SK-N-SH treated with all-trans-retinoic acid at 6 μM for 48 hours (cell line): Measurements from ENCODE around the gene SLC22A4.

Experiments
- ATAC-seq: fragments of 200-7000 bp; cut with Tn5 transposase; 3 replicates; pipeline ENCODE4 v1.9.1; 2020; ENCODE audit warnings: mild to moderate bottlenecking, moderate library complexity
- ARNTL ChIP-seq: fragments of 450-650 bp; formaldehyde crosslinking; IDR thresholded peaks from 2 replicates; pipeline ENCODE4 v1.5.0; 2020; ENCODE audit warnings: low read depth, mild to moderate bottlenecking, moderate library complexity, borderline replicate concordance
- BACH2 ChIP-seq: fragments of 250-450 bp; sonication (Bioruptor Pico); IDR thresholded peaks from 2 replicates; pipeline ENCODE4 v1.9.0; 2021; ENCODE audit warnings: mild to moderate bottlenecking, borderline replicate concordance
- CREB5 ChIP-seq: fragments of 250-450 bp; sonication (Bioruptor Pico); IDR thresholded peaks from 2 replicates; pipeline ENCODE4 v1.5.1; 2020; ENCODE audit warnings: low read depth, mild to moderate bottlenecking, moderate library complexity
- CSDC2 ChIP-seq: fragments of 250-450 bp; sonication (Bioruptor Pico); IDR thresholded peaks from 2 replicates; pipeline ENCODE4 v1.5.0; 2020; ENCODE audit warnings: mild to moderate bottlenecking, moderate library complexity
- ESRRG ChIP-seq: fragments of 250-450 bp; sonication (Bioruptor Pico); IDR thresholded peaks from 2 replicates; pipeline ENCODE4 v1.6.1; 2021; ENCODE audit warnings: mild to moderate bottlenecking
- GLIS3 ChIP-seq: fragments of 250-450 bp; sonication (Bioruptor Pico); IDR thresholded peaks from 2 replicates; pipeline ENCODE4 v1.5.0; 2020; ENCODE audit warnings: mild to moderate bottlenecking, moderate library complexity
- ISL1 ChIP-seq: fragments of 250-450 bp; sonication (Bioruptor Pico); IDR thresholded peaks from 2 replicates; pipeline ENCODE4 v2.1.2; 2022; ENCODE audit warnings: mild to moderate bottlenecking, moderate library complexity
- OSR1 ChIP-seq: fragments of 250-450 bp; sonication (Bioruptor Pico); IDR thresholded peaks from 2 replicates; pipeline ENCODE4 v1.8.0; 2022; ENCODE audit warnings: moderate library complexity, mild to moderate bottlenecking, inconsistent platforms
- PATZ1 ChIP-seq: fragments of 250-450 bp; sonication (Bioruptor Pico); IDR thresholded peaks from 2 replicates; pipeline ENCODE4 v1.8.0; 2020; ENCODE audit warnings: mild to moderate bottlenecking, moderate library complexity, borderline replicate concordance
- PPARA ChIP-seq: fragments of 250-450 bp; sonication (Bioruptor Pico); IDR thresholded peaks from 2 replicates; pipeline ENCODE4 v1.5.0; 2020; ENCODE audit warnings: mild to moderate bottlenecking, borderline replicate concordance
- RARB ChIP-seq: fragments of 250-450 bp; sonication (Bioruptor Pico); IDR thresholded peaks from 2 replicates; pipeline ENCODE4 v1.8.0; 2021; ENCODE audit warnings: mild to moderate bottlenecking, moderate library complexity
- SNAI2 ChIP-seq: fragments of 250-450 bp; sonication (Bioruptor Pico); IDR thresholded peaks from 2 replicates; pipeline ENCODE4 v1.5.0; 2020; ENCODE audit warnings: mild to moderate bottlenecking, moderate library complexity
- TCF4 ChIP-seq: fragments of 250-450 bp; sonication (Bioruptor Pico); IDR thresholded peaks from 2 replicates; pipeline ENCODE4 v1.8.0; 2021; ENCODE audit warnings: mild to moderate bottlenecking, moderate library complexity, borderline replicate concordance
- TOX ChIP-seq: fragments of 250-450 bp; sonication (Bioruptor Pico); IDR thresholded peaks from 2 replicates; pipeline ENCODE4 v1.8.0; 2021; ENCODE audit warnings: mild to moderate bottlenecking, moderate library complexity, borderline replicate concordance
- TSHZ2 ChIP-seq: fragments of 250-450 bp; sonication (Bioruptor Pico); IDR thresholded peaks from 2 replicates; pipeline ENCODE4 v1.5.0; 2020; ENCODE audit warnings: mild to moderate bottlenecking, moderate library complexity
- ZC3H10 ChIP-seq: fragments of 250-450 bp; sonication (Bioruptor Pico); IDR thresholded peaks from 2 replicates; pipeline ENCODE4 v1.5.1; 2021; ENCODE audit warnings: mild to moderate bottlenecking, moderate library complexity
- ZFP3 ChIP-seq: fragments of 250-450 bp; sonication (Bioruptor Pico); IDR thresholded peaks from 2 replicates; pipeline ENCODE4 v1.5.0; 2020; ENCODE audit warnings: mild to moderate bottlenecking, moderate library complexity
- ZFP30 ChIP-seq: fragments of 450-650 bp; formaldehyde crosslinking; IDR thresholded peaks from 2 replicates; pipeline ENCODE4 v1.5.0; 2022; ENCODE audit warnings: mild to moderate bottlenecking, moderate library complexity
- ZNF565 ChIP-seq: fragments of 450-650 bp; formaldehyde crosslinking; conservative IDR thresholded peaks from 2 replicates; pipeline ENCODE4 v1.5.0; 2020; ENCODE audit warnings: low read depth, mild to moderate bottlenecking, moderate library complexity
- ZNF70 ChIP-seq: fragments of 450-650 bp; formaldehyde crosslinking; IDR thresholded peaks from 2 replicates; pipeline ENCODE4 v1.5.0; 2020; ENCODE audit warnings: mild to moderate bottlenecking, moderate library complexity
- ZNF8 ChIP-seq: fragments of 450-650 bp; formaldehyde crosslinking; IDR thresholded peaks from 2 replicates; pipeline ENCODE4 v1.5.0; 2020; ENCODE audit warnings: mild to moderate bottlenecking, moderate library complexity
- TF ChIP-seq, protein P1 (sequence below): fragments of 250-450 bp; sonication (Bioruptor Pico); IDR thresholded peaks from 2 replicates; pipeline ENCODE4 v1.8.0; 2021; ENCODE audit warnings: low read depth, mild to moderate bottlenecking, moderate library complexity, borderline replicate concordance
- TF ChIP-seq, protein P2 (sequence below): fragments of 250-450 bp; sonication (Bioruptor Pico); IDR thresholded peaks from 2 replicates; pipeline ENCODE4 v1.5.1; 2021; ENCODE audit warnings: mild to moderate bottlenecking, moderate library complexity

The SLC22A4 gene

DNA sequence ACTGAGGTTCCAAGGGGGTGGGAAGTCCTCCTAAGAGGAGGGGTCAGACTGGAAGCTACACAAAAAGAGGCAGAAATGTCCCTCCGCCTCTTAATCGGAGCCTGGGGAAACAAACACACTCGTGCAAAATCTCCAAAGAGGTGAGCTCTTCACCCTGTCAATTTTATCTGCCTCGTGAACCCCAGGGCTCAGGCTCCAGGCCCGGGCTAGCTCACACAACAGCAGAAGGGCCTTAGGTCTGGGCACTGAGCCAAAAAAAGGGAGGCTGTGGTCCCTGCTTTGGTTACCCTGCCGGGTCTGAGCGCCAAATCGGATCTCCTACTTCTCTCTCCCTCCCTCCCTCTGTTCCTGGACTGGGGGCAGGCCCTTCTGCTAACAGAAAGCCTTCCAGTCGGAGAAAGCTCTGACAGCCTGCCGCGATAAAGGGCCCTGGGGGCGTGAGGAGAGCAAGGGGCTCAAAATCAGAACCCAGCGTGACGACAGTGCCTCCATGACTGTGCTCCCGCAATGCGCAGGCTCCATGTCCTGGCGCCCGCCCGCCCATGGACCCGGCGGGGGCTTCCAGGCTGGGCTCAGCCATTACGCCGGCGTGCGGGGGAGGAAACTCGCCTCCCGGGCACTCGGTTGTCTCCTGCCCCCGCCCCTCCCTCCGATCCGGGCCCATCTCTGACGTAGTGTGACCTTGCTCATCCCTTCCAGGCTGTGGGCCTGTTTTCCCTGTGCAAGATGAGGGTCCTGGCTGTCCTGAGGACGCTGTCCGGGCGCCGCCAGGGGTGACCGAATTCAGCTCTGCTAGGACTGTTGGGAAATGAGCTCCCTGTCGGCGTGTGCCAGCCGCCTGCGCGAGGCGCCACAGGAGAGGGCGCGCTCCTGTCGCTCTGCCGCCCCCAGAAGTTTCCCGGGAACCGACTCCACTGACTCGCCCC is 865 bp upstream of the SLC22A4 start:
- TF ChIP-seq, protein P1, sequence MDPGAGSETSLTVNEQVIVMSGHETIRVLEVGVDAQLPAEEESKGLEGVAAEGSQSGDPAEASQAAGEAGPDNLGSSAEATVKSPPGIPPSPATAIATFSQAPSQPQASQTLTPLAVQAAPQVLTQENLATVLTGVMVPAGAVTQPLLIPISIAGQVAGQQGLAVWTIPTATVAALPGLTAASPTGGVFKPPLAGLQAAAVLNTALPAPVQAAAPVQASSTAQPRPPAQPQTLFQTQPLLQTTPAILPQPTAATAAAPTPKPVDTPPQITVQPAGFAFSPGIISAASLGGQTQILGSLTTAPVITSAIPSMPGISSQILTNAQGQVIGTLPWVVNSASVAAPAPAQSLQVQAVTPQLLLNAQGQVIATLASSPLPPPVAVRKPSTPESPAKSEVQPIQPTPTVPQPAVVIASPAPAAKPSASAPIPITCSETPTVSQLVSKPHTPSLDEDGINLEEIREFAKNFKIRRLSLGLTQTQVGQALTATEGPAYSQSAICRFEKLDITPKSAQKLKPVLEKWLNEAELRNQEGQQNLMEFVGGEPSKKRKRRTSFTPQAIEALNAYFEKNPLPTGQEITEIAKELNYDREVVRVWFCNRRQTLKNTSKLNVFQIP (CRISPR knock-in tag): no peak
- TF ChIP-seq ISL1 (CRISPR knock-in tag): no peak
- TF ChIP-seq, protein P2, sequence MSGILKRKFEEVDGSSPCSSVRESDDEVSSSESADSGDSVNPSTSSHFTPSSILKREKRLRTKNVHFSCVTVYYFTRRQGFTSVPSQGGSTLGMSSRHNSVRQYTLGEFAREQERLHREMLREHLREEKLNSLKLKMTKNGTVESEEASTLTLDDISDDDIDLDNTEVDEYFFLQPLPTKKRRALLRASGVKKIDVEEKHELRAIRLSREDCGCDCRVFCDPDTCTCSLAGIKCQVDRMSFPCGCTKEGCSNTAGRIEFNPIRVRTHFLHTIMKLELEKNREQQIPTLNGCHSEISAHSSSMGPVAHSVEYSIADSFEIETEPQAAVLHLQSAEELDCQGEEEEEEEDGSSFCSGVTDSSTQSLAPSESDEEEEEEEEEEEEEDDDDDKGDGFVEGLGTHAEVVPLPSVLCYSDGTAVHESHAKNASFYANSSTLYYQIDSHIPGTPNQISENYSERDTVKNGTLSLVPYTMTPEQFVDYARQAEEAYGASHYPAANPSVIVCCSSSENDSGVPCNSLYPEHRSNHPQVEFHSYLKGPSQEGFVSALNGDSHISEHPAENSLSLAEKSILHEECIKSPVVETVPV (CRISPR knock-in tag): peak; percentile 36
- TF ChIP-seq TCF4: no peak
- TF ChIP-seq RARB (CRISPR knock-in tag): peak; percentile 37; the same call in 1 of the 2 replicates
- TF ChIP-seq ZFP3: 0 out of 2 replicates have a peak, but pooled peaks have one; percentile 52
- no peak for TF ChIP-seq PPARA
- peak; percentile 77 for TF ChIP-seq PATZ1
- TF ChIP-seq ZNF70 (CRISPR knock-in tag): no peak
- no peak for TF ChIP-seq ZC3H10
- TF ChIP-seq GLIS3: no peak; the same call in 1 of the 2 replicates
- no peak for TF ChIP-seq ARNTL
- no peak for TF ChIP-seq OSR1 (CRISPR knock-in tag)
- TF ChIP-seq ZNF8: peak; percentile 31; the same call in 1 of the 2 replicates
- no peak for TF ChIP-seq TSHZ2 (CRISPR knock-in tag)
- no peak for TF ChIP-seq TOX
- no peak for TF ChIP-seq ZNF565
- TF ChIP-seq ZFP30: no peak
- no peak for TF ChIP-seq CSDC2
- TF ChIP-seq ESRRG (CRISPR knock-in tag): no peak
- no peak for TF ChIP-seq CREB5 (CRISPR knock-in tag)
- TF ChIP-seq SNAI2 (CRISPR knock-in tag): no peak
- TF ChIP-seq BACH2 (CRISPR knock-in tag): no peak
- peak; percentile 71 for ATAC-seq

DNA sequence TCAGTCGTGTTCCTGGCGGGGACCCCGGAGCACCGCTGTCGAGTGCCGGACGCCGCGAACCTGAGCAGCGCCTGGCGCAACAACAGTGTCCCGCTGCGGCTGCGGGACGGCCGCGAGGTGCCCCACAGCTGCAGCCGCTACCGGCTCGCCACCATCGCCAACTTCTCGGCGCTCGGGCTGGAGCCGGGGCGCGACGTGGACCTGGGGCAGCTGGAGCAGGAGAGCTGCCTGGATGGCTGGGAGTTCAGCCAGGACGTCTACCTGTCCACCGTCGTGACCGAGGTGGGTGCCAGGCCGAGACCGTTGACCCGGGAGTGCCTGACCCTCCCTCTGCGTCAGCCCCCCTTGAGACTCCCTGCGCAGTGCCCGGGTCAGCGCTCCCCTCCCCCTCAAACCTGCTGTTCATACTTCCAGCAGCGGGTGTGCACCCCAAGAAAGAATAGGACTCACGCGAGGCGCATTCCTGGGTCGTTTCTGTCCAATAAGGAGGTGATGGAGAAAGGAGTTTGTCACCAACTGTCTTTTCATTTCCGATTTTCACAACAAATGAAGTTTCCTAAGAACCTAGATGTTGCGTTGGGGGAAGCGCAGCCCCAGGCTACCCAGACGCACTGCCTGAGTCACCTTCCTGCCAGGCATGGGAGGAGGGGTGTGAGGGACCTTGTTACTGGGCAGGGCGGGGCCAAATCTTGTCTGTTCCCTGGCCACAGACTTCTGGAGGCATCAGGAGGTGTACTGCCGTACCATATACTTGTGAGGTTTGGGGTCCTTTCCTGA is 722 bp downstream of the SLC22A4 start:
- TF ChIP-seq ARNTL: no peak
- no peak for TF ChIP-seq PPARA
- no peak for TF ChIP-seq ZFP30
- peak; percentile 48 for ATAC-seq
